GM19351 (cell line): Measurements from ENCODE around the gene CPEB1.
A peak's percentile ranks its signal among the peaks of the same experiment; 100 is the strongest.
"Not testable (repeated sequence)": the region's sequence is repeated elsewhere in the genome, so short reads cannot be mapped to it uniquely, and the experiment has no call there.

Experiments
- ATAC-seq: cut with Tn5 transposase; IDR thresholded peaks from one replicate; pipeline ENCODE4 v1.9.1; 2021; ENCODE audit warnings: mild to moderate bottlenecking, moderate library complexity; ENCODE audit not compliant: unreplicated experiment

The CPEB1 gene

DNA sequence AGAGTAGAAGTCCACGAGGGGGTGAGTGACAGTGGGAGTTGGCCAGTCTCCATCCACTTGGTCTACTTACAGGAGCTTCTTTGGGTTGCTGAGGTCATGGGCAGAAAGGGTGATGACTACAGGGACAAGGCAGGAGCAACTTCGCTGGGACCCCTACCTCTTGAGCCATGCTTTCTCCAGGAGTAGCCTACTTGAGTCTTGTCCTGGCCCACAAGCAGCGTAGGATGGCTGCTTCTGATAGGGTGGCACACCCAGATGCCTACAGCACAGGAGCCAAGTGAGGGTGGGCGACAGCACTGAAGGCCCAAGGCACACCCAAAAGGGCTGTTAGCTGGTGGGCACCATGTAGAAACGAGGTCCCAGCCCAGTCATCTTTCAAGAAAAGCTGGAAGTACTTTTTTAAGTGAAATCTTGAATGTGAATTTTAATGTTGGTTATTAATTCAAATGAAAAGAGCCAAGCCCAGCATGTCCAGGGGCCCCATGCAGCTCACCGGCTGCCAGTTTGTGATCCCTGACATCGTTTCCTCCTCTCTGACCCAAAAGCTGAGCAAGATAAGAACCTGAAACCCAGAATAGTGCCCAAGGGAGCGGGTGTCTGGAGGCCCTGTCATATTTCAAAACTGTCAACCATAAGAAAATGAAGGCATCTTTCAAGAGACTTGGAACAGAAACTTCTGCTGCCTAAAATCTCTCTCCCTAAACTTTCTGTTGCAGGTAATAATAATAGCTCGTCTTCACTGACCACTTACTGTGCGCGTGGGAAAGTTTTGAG lies 2.2 kb upstream of the CPEB1 start:
- no peak for ATAC-seq

DNA sequence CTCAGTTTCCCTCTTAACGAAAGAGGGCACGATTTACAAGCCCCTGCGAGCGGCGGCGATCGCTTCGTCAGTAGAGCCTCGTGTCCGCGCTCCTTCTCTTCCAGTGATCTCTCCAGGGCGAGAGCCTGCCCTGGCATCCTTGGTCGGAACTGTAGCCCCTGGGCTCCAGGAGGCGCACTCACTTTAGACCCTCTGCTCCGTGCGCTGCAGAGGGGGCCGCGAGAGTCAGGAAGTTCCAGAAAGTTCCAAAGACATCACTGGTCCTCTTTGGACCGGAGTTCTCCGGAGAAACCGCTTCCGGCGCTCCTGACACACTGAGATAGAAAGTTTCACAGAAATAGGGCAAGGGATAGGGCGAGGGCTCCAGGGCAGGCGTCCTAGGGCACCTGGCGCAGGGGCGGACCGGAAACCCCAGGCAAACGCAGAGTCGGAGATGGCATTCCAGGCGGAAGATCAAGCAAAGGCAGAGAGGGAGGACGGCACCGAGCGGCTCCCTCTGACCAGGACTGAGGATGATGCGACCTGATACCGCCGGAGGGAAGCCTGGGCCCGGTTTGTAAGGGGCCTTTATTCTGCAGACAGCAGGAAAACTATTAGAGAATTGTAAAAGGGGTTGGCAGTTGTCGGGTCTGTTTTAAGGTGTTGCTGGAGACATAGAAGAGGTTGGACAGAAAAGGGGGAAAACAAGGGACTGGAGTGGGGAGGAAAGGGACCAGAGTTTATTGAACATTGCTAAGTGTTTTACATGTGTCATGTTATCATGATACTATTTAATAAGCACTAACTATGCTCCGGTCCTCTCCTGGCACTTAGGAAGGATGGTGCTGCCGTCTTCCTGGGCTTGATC lies 1.3 kb upstream of the CPEB1 start:
- ATAC-seq: no peak

DNA sequence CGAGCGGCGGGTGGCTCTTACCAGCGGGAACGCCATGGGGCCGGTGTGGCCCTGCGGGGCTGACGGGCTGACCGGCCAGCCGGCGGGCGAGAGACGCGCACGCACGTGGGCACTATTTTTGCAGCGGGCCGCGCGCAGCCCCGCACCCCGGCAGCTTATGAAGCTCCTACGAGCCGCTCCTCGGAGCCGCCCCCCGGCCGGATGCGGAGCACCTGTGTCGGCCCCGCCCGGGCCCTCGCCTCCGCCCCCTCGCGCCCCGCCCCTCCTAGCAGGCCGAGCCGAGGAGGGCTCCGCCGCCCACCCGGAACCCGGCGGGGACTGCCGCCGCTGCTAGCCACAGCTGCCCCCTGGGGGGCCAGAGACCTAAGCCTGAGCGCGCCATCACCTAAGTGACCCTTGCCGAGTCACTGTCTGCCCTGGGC lies 683 bp upstream of the CPEB1 start:
- ATAC-seq: peak; percentile 41

DNA sequence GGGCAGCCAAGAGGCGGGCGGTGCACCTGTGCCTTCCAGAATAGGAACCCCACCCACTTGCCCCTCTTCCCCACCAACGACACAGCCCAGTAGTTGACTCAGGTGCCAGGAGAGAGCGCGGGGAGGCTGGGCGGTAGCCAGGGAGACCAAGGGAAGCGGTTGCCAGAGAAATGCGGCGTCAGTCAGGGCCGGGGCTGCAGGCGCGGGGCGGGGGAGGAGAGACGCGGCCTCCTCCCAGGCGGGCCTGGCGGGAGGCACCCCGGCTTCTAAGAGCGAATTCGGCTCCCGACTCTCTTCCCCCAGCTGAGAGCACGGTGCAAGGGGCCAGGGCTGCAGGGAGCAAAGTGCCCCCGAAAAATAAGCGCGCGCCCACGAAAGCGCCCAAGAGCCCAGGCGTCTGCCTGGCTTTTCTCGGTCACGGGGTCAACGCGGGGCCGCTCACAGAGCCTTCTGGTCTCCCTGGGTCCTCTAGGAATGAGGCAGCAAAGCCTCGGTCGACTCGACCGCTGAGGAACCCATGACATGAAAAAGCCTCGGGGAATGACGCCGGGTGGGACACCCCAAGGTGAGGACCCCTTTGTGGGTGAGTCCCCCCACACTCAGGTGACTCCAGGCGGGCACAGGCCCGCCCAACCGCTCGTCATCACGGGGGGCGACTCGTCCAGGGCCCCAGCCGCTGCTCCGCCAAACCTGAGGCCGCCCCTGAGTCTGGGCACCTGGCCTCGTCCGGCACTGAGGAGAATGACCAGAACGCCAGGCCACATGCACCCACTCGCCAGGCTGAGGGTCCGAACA lies 716 bp downstream of the CPEB1 start:
- no peak for ATAC-seq

- ATAC-seq: not testable (repeated sequence)
Measured at GRCh38 chr15:82644967-82645852, 2.0 kb downstream of the CPEB1 start.

DNA sequence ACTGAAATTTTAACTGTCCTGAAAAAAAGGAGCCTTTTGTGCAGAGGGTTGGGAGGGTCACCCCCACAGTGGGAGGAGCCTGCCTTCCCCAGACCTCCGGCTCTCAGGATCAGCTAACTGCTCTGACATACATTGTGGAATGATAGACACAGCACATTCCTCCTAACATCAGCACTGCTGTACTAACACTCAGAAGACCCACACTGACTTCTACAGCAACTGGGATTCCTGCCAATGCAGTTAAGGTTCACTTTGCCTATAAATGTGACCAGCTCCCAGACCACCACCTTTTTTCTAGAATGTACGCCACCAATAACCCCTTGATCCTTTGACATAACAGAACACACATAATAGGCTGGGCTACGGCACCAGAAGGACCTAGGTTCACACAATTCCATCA lies 3.2 kb downstream of the CPEB1 start:
- no peak for ATAC-seq

DNA sequence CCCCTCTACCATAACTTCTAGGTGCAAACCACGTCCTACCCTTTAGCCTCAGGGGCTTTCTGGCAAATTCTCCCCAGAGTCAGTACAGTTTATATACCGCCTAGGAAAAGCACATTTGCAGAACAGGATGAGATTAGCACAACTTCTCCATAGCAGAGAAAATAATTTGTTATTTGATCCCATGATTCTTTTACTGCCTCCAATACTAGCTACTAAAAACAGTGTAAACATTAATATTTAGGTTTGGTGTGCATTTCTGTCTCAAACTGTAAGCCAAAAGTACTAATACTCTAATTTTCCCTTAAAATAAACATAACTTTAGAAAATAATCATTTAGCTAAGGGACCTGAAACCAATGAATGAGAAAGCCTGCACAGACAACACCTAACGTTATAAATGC lies 4.5 kb downstream of the CPEB1 start:
- ATAC-seq: no peak

DNA sequence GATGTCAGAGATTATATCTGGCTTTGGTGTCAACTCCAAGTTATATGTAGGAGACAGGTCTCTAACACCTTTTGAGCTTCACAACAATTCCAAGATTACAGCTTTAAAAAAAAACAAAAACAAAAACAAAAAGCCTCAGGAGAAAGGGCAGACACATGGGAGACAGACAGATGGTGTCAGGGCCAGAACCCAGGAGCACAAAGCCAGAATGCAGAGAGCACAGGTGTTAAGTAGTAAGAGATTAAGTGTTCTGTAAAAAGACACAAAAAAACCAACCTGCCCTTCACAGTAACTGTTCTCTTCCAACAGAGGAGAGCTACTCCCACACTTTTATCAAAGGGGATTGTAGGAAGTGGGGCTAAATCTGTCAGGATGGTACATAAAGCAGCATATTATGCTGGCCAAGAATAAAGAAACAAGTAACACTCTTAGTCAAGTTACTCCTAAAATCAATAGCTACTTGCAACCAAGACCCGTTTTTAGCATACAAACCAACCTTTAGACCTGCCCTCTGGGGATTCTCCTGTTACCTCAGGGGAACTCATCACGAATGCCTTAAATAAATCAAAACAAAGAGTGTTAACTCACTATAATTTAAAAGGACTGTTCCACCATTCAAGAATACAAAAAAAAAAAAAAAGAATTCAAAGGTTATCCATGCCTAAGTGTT lies 5.9 kb downstream of the CPEB1 start:
- ATAC-seq: no peak

DNA sequence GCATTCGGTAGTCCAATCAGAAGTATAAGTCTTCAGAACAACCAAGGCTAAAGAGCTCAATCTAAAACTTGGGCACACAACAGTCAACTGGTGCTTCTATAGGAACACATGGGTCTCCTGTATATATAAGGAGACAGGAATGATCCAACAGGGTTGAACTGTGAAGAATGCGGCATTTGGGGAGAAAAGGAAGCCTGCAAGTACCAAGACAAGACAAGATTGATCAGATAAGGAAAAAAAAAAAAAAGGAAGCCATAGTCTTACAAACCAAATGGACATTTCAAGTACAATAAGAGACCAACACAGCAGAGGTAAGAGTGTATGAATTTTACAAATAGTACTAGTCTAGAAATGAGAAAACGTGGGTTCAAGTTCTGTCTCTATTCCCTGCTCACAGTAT lies 6.5 kb downstream of the CPEB1 start:
- no peak for ATAC-seq

DNA sequence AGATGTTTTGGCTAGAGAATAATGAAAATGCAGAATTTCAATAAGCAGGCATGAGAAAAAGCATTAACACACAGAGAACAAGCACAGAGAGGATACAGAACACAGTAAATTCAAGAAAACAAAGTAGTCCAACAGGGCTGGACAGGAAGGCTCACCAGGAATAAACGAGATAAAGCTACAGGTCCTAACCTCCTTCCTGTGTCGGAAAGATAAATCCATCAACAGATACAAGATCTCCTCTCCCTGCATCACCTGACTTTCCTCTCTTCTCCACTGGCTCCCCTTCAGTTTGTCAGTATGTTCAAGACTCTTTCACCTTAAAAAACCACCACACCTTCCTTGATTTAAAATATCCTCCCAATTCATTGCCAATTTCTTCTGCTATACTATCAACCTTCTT lies 11.4 kb downstream of the CPEB1 start:
- no peak for ATAC-seq

DNA sequence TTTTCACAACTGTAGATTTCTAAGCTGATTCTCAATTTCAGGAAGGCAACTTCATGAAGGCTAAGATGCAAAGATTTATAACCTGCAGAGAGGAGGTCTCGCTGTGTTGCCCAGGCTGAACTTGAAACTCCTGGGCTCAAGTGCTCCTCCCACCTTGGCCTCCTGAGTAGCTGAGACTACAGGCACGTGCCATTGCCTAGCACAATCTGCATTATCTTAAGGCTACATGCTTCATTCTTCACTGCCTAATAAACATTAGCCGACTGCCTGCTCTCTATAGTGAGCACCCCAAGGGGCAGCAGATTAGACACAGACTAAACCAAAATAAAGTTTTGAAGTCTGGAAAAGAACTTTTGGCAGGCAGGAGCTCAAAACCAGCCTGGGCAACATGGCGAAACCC lies 17.1 kb downstream of the CPEB1 start:
- ATAC-seq: no peak

DNA sequence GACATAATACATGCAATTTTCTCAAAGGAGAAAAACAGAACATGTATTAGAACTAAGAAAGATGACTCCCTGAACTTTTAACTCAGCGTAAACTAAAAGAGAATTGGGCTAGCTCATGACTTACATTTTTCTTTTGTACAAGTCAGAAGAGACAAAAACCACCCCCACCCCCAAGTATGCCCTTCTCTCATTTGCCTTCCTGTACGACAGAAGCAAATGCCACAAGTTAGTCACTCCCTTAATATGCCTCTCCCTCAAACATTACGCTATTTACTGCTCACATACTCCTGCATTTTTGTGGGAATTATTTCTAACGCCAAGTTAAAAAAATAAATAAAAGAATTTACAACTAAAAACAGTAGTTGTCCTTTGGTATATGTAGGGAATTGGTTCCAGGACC lies 22.0 kb downstream of the CPEB1 start:
- no peak for ATAC-seq

- ATAC-seq: no peak
Measured at GRCh38 chr15:82624438-82624837, 22.7 kb downstream of the CPEB1 start.

- ATAC-seq: no peak
Measured at GRCh38 chr15:82624008-82624407, 23.2 kb downstream of the CPEB1 start.

- no peak for ATAC-seq
Measured at GRCh38 chr15:82621970-82622369, 25.2 kb downstream of the CPEB1 start.

DNA sequence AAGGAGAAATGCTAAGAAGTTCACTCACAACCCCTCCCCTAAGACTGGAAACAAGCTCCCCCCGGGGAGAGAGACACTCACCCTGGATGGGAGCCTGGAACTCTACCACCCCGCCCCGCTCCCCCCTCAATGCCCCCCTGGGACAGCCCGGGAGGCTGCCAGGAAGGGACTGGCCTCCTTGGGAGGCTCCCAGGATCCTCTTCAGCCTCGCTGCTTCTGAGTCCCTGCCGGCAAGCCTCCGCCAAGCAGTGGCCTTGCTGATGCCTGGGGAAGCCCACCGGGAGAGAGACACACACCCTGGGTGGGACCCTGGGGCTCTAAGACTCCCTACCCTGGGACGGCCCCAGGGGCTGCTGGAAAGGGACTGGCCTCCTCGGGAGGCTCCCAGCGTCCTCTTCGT lies 33.4 kb downstream of the CPEB1 start:
- no peak for ATAC-seq

GRCh38 chr15:82611348-82611747 lies 35.8 kb downstream of the CPEB1 start:
- no peak for ATAC-seq

- no peak for ATAC-seq
Measured at GRCh38 chr15:82602195-82602594, 45.0 kb downstream of the CPEB1 start.

- no peak for ATAC-seq
Measured at GRCh38 chr15:82599862-82600261, 47.3 kb downstream of the CPEB1 start.

DNA sequence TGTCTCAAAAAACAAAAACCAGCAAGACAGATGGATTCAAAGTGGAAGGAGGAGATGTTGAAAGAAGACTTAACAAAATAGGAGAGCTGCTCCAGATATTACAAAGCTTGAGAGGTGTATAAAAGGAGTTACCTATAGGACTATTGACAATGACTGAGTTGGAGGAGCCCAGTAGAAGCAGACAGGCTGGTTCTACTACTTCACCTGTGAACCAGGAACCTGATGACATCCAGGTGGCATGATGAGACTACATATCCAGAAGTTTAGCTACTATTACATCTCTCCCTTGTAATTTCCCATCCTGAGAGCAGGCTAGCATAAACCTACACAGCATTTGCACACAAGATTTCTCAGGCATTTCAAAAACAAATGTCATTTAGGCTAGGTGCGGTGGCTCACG lies 49.3 kb downstream of the CPEB1 start:
- ATAC-seq: no peak
